Measurements from ENCODE around the gene NARS2.

Gene NARS2

DNA sequence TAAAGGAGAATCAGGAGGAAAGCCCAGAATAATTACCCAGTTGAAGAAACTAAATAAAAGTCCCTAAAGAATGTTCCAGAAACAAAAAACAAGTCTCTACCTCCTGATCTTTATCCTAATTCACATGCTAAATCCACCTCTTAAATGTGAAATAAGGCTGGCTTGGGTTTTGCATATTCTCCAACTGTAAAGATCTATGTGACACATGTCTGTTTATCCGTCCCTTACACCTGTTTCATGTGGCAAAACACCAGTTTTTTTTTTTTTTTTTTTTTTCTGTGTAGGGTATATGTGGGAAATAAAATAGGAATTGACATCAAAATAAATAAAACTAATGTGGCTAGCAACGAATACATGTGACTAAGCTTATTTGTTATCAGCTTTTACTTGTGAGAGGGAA, 70.5 kb downstream of the NARS2 start:
- H3K27me3 Mint-ChIP-seq: no peaks in the 10 kb centered on the region
- no peak overlapping the region for H3K4me3 Mint-ChIP-seq
- H3K4me1 Mint-ChIP-seq (ENCODE audit: low read depth): peaks cover 25% of the 10 kb centered on the region

DNA sequence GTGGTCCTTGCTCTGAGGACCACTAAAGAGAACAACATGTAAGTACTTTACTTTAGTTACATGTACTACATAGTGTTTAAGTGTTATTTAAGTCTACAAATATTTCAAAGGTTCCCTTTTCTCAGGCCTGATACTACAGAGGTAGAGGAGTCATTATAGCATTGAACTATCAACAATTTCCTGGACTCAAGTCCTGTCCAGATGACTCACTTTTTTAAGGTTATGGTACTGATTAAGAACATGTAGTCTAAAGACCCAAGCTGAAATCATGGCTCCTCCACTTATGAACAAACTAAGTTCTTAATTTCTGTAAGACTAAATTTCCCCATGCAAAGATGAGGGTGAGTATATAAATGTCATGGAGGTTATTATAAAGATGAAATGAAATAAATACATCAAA, 74.7 kb downstream of the NARS2 start:
- peaks cover 10% of the 10 kb centered on the region for H3K36me3 Mint-ChIP-seq
- H3K27ac Mint-ChIP-seq: no peak overlapping the region
- peaks cover 13% of the 10 kb centered on the region for H3K4me1 Mint-ChIP-seq (ENCODE audit: low read depth)
- no peaks in the 10 kb centered on the region for H3K9me3 Mint-ChIP-seq (ENCODE audit: low read depth)
- H3K27me3 Mint-ChIP-seq: no peaks in the 10 kb centered on the region
- H3K4me3 Mint-ChIP-seq: no peak overlapping the region

More for the DNA sequence above, 70.5 kb downstream of the NARS2 start:
- Mint-ChIP-seq H3K27ac (no peak overlapping the region), H3K36me3 (peaks cover 15% of the 10 kb centered on the region), H3K9me3 (ENCODE audit: low read depth) (no peaks in the 10 kb centered on the region)

DNA sequence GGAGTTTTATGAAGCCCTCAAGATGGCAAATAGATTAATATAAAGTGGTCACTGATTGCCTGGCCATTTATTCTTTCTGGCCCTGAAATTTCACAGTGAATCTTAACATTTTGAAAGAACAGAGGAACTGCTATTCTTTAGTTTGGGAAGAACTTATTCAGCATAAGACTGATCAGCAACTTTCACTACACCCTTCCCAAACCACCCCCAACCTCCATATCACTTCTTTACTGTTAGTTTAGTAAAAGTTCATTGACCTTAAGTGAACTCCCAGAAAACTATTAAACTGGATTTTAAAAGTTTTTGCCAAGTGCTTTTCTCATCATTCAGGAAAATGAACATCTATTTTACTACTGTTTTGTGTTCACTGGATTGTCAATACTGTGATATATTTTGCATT, 77.4 kb downstream of the NARS2 start:
- Mint-ChIP-seq H3K9me3 (ENCODE audit: low read depth) (no peaks in the 10 kb centered on the region), H3K4me3 (no peak overlapping the region), H3K4me1 (ENCODE audit: low read depth) (peaks cover 2% of the 10 kb centered on the region), H3K27me3 (no peaks in the 10 kb centered on the region), H3K27ac (no peak overlapping the region), H3K36me3 (peaks cover 12% of the 10 kb centered on the region)

DNA sequence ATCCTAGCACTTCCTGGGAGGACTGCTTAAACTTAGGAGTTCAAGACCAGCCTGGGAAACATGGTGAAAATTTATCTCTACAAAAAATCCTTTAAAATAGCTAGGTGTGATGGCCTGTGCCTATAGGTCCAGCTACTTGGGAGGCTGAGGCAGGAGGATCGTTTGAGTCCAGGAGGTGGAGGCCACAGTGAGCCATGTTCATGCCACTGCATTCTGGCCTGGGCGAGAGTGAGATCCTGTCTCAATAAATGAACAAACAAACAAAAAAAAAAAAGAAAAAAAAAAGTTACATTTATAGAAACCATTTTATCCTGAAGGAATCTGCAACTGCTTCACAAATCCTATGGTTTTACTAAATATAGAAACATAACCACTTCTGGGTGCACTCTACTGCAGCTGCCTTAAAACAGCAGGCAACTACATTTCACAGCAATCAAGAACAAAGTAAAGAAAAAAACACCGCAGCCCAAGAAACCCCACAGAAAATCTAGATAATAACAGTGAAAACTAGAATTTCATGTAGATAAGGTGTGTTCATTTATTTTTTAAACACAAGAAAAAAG, 81.2 kb downstream of the NARS2 start:
- peaks cover 13% of the 10 kb centered on the region for H3K36me3 Mint-ChIP-seq
- H3K27ac Mint-ChIP-seq: no peak overlapping the region
- H3K4me1 Mint-ChIP-seq (ENCODE audit: low read depth): no peaks in the 10 kb centered on the region
- H3K9me3 Mint-ChIP-seq (ENCODE audit: low read depth): no peaks in the 10 kb centered on the region
- no peak overlapping the region for H3K4me3 Mint-ChIP-seq
- no peaks in the 10 kb centered on the region for H3K27me3 Mint-ChIP-seq

DNA sequence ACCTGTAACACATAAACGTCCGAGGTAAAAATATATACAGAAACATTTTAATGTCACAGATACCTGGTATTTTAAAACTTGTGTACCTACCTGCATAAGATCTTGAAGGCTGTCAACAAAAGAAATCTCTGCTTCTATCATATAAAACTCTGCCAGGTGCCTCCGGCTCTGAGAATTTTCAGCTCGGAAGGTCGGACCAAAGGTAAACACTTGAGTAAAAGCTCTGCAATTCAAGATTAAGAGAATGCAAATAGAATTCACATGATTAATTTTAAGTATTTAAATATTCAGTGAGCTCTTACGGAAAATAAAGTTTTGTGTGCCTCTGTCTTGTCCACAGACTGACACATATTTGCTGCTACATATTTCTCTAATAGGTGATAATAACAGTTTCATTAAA, 81.7 kb downstream of the NARS2 start:
- no peaks in the 10 kb centered on the region for H3K9me3 Mint-ChIP-seq (ENCODE audit: low read depth)
- H3K4me1 Mint-ChIP-seq (ENCODE audit: low read depth): no peaks in the 10 kb centered on the region
- H3K36me3 Mint-ChIP-seq: peaks cover 11% of the 10 kb centered on the region
- H3K27me3 Mint-ChIP-seq: no peaks in the 10 kb centered on the region
- no peak overlapping the region for H3K4me3 Mint-ChIP-seq
- H3K27ac Mint-ChIP-seq: no peak overlapping the region

DNA sequence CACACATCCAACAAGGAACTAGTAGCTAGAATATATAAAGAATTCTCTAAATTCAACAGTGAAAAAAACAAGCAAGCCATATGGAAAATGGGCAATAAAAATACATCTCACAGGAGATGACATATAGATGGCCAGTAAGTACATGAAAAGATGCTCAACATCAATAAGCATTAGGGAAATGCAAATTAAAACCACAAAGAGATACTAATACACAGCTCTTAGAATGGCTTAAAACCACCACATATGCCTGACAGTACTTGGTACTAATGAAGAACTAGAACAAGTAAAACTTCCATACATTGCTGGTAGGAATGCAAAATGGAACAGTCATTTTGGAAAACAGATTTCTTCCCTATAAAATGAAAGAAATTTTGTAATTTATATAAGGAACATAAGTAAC, 85.5 kb downstream of the NARS2 start:
- Mint-ChIP-seq H3K4me1 (ENCODE audit: low read depth) (no peaks in the 10 kb centered on the region), H3K36me3 (peaks cover 31% of the 10 kb centered on the region), H3K27ac (no peak overlapping the region), H3K27me3 (no peaks in the 10 kb centered on the region), H3K4me3 (no peak overlapping the region), H3K9me3 (ENCODE audit: low read depth) (no peaks in the 10 kb centered on the region)

DNA sequence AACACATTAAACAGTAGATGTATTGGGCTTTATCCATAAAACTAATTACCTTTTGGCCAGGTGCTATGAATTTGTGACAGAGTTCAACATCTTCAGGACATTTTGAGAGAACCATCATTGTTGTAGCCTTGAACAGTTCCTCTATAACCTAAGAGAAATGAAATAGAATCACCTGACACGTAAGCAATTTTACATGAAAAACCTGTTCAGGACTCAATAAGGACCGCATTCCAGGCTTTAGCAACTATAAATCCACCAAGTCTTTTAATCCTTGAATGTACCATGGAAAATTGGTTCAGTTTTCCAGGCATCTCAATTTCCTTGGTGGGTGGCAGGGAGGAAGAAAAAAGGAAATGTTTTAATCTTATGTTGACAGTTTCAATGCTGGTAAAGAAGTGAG, 96.1 kb downstream of the NARS2 start:
- H3K27me3 Mint-ChIP-seq: no peaks in the 10 kb centered on the region
- no peak overlapping the region for H3K4me3 Mint-ChIP-seq
- no peak overlapping the region for H3K27ac Mint-ChIP-seq
- H3K9me3 Mint-ChIP-seq (ENCODE audit: low read depth): no peaks in the 10 kb centered on the region
- H3K4me1 Mint-ChIP-seq (ENCODE audit: low read depth): peaks cover 3% of the 10 kb centered on the region
- H3K36me3 Mint-ChIP-seq: peaks cover 35% of the 10 kb centered on the region

DNA sequence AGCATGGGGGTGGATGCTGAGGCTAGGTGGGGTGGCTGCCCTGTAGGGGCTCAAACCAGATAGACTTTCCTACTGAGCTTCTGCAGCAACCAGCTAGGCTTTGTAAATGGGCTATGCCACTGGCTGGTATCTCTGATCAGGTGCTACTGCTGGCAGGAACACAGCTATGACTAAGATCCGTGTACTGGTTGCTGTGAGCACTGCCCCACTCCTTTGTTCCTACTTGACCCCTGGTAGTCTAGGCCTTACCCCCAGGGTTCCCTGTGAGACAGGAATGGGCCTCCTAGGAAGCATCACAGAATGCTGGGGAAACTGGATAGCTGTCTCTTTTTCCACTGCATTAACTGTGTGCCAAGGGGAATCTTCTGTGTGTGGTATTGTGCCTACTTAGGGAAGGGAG, 98.6 kb downstream of the NARS2 start:
- H3K27ac Mint-ChIP-seq: no peak overlapping the region
- no peak overlapping the region for H3K4me3 Mint-ChIP-seq
- peaks cover 43% of the 10 kb centered on the region for H3K36me3 Mint-ChIP-seq
- H3K27me3 Mint-ChIP-seq: no peaks in the 10 kb centered on the region
- peaks cover 5% of the 10 kb centered on the region for H3K9me3 Mint-ChIP-seq (ENCODE audit: low read depth)
- H3K4me1 Mint-ChIP-seq (ENCODE audit: low read depth): no peaks in the 10 kb centered on the region

DNA sequence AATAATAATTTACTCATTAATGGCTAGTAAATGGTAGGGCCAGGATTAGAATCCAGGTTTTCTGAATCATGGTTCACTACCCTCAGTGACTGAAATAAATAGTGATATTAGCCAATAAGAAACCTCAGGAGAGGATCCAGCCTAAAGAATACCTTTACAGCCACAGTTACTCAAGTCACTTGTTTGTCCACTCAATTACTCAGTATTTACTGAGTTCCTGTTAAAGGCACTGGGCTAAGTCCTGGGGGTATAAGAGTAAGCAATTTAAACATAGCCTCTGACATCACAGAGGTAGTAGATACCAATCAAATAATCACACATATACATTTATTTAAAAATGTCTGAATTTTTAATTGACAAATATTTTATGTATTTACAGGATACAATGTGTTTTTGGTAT, 100.2 kb downstream of the NARS2 start:
- Mint-ChIP-seq H3K27me3 (no peaks in the 10 kb centered on the region), H3K36me3 (peaks cover 43% of the 10 kb centered on the region), H3K4me3 (no peak overlapping the region), H3K9me3 (ENCODE audit: low read depth) (peaks cover 5% of the 10 kb centered on the region), H3K27ac (no peak overlapping the region), H3K4me1 (ENCODE audit: low read depth) (no peaks in the 10 kb centered on the region)

DNA sequence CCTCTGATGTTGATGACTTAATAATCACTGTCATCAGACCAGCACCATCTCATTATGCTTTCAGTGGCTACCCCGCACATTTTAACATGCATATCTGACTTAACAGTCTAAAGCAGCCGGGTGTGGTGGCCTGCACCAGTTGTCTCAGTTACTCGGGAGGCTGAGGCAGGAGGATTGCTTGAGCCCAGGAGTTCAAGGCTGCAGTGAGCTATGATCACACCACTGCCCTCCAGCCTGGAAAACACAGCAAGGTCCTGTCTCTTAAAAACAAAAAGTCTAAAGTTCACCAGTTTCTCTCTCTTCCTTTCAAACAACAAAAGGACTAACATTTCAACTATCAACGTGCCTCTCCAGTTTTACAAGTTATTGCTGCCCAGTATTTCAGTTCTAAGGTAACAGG, 101.8 kb downstream of the NARS2 start:
- no peaks in the 10 kb centered on the region for H3K4me1 Mint-ChIP-seq (ENCODE audit: low read depth)
- H3K4me3 Mint-ChIP-seq: no peak overlapping the region
- H3K9me3 Mint-ChIP-seq (ENCODE audit: low read depth): peaks cover 5% of the 10 kb centered on the region
- H3K27ac Mint-ChIP-seq: no peak overlapping the region
- H3K27me3 Mint-ChIP-seq: no peaks in the 10 kb centered on the region
- H3K36me3 Mint-ChIP-seq: peaks cover 38% of the 10 kb centered on the region

DNA sequence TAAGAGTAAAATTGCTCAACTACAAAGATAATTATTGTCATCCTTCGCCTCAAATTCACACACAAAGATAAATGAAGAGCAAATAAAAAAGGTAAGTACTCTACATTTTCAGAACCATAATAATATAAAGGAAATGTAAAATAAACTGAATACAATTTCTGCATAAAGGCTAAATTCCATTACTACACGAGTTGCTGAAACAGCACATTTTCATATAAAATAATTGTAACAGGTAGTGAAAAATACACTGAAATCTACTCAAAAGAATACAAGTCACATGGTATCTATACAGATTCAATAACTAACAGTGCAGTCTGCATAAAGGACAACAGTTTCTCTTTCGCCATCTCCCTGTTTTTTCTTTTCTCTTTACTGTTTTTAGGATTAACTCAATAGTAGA, 102.3 kb downstream of the NARS2 start:
- Mint-ChIP-seq H3K4me1 (ENCODE audit: low read depth) (no peaks in the 10 kb centered on the region), H3K4me3 (no peak overlapping the region), H3K9me3 (ENCODE audit: low read depth) (peaks cover 5% of the 10 kb centered on the region), H3K27me3 (no peaks in the 10 kb centered on the region), H3K27ac (no peak overlapping the region), H3K36me3 (peaks cover 34% of the 10 kb centered on the region)

DNA sequence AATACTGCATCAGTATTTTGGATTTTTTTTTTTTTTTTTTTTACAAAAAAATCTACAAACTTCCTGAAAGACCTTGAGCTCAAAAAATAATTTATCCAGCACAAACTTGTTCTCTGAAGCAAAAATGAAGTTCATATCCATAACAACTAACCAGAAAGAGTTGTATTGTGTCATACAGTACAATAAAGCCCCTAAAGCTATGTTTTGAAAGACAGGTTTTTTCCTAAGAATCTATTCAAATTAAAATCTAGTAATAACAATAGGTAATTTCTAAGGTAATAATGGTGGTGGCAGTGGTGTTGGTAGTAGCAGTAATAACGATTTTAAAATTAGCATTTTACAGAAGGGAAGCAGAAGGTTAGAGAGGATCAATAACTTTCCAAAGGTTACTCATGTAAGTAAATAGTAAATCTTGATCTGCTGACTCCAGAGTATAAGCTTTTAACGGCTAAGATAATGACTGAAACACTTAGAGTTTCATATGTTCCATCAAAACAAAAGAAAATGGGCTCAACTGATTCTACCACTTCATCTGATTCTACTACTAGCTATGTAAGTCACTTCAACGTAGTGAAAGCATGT, 103.7 kb downstream of the NARS2 start:
- H3K4me1 Mint-ChIP-seq (ENCODE audit: low read depth): peaks cover 4% of the 10 kb centered on the region
- H3K27me3 Mint-ChIP-seq: no peaks in the 10 kb centered on the region
- H3K36me3 Mint-ChIP-seq: peaks cover 24% of the 10 kb centered on the region
- no peak overlapping the region for H3K27ac Mint-ChIP-seq
- no peak overlapping the region for H3K4me3 Mint-ChIP-seq
- H3K9me3 Mint-ChIP-seq (ENCODE audit: low read depth): peaks cover 5% of the 10 kb centered on the region

DNA sequence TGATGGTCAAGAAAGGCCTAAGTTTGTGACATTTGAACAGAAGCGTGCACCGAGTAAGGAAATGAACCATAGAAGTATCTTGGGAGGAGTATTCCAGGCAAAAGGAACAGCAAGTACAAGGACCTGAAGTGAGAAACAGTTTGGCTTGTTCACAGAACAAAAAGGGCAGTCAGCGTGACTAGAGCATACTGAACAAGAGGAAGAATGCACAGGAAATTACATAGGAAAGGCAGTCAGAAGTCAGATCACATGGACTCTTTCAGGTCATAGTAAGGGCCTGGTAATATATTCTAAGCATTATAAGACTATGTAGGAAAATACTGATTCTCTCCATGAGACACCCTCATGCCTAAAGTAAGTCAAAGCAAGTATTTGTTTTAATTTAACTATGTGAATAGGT, 104.8 kb downstream of the NARS2 start:
- H3K27me3 Mint-ChIP-seq: no peaks in the 10 kb centered on the region
- H3K27ac Mint-ChIP-seq: no peak overlapping the region
- peaks cover 5% of the 10 kb centered on the region for H3K9me3 Mint-ChIP-seq (ENCODE audit: low read depth)
- peaks cover 27% of the 10 kb centered on the region for H3K36me3 Mint-ChIP-seq
- H3K4me1 Mint-ChIP-seq (ENCODE audit: low read depth): peaks cover 12% of the 10 kb centered on the region
- H3K4me3 Mint-ChIP-seq: no peak overlapping the region

DNA sequence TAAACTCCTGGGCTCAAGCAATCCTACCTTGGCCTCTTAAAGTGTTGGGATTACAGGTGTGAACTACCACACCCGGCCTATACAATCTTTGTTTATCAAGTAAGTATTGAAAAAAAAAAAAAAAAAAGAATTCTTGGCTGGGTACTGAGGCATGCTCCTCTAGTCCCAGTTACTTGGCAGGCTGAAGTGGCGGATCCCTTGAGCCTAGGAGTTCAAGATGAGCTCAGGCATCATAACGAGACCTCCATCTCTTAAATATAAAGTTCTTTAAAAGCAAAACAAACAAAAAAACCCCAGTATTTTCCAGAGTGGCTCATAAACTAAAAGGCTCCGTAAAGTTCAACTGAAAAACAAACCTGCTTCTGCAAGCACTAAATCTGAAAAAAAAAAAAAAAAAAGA, 106.7 kb downstream of the NARS2 start:
- Mint-ChIP-seq H3K4me1 (ENCODE audit: low read depth) (peaks cover 18% of the 10 kb centered on the region), H3K36me3 (peaks cover 23% of the 10 kb centered on the region), H3K27ac (no peak overlapping the region), H3K4me3 (no peak overlapping the region), H3K9me3 (ENCODE audit: low read depth) (peaks cover 5% of the 10 kb centered on the region), H3K27me3 (no peaks in the 10 kb centered on the region)

DNA sequence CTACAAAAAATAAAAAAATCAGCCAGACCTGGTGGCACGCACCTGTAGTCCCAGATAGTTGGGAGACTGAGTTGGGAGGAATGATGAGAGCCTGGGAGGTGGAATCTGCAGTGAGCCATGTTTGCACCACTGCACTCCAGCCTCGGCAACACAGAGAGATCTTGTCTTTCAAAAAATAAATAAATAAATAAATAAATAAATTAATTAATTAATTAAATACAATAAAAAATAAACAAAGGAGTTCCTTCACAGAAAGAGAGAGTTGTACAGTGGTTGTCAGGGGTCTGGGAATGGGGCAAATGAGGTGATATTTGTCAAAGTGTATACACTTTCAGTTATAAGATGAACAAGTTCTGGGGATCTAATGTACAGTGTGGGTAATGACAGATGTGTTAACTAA, 107.3 kb downstream of the NARS2 start:
- H3K4me1 Mint-ChIP-seq (ENCODE audit: low read depth): peaks cover 18% of the 10 kb centered on the region
- no peak overlapping the region for H3K27ac Mint-ChIP-seq
- H3K4me3 Mint-ChIP-seq: no peak overlapping the region
- H3K36me3 Mint-ChIP-seq: peaks cover 19% of the 10 kb centered on the region
- peaks cover 5% of the 10 kb centered on the region for H3K9me3 Mint-ChIP-seq (ENCODE audit: low read depth)
- no peaks in the 10 kb centered on the region for H3K27me3 Mint-ChIP-seq
